ENCODE measurements around the gene ZBTB8B.
A peak's percentile ranks its signal among the peaks of the same experiment; 100 is the strongest.
"Not testable (repeated sequence)": the region's sequence is repeated elsewhere in the genome, so short reads cannot be mapped to it uniquely, and the experiment has no call there.

The ZBTB8B gene

DNA sequence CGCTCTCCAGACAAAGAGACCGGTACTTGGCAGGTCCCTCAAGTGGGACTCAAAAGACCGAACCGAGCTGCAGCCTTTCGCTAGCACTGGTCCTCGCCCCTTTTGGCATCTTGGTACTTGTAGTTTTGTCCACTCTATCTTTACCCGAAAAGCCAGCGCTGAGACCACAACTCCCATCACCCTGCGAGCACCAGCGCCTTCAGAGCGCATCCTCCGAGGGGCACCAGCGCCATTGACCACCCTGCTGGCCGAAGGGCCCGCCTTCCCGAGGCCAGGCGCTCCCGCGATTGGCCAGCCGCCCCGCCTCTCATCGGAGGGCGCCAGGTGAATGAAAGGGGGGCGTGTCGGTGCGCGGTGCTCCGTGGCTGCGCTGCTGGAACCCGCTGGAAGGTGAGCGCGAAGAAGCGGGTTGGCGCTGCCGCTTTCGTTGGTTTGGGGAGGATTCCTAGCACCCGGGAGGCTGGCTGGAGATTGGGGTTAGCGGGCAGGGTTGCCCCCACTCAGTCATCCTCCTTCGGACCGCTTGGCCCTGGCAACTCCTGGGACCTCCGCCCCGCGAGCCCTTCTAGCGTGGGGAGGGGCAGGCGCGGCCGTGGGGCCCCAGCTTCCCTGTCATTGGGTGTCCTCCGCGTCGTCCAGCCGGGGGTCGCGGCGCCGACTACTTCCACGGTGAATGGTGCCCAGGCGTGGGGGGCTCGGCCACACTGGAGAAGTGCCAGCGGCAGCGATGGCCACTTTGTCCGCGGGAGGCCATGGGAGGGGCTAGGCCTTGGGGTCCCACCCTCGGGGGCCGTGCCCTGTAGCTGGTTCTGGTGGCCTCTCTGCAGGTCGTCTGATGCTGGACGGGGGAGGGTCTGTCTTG, at the start of gene ZBTB8B:
TSS of gene ZBTB8B (plus strand) at position 357 of the 862 bp plus-strand sequence. CDS start 5,553 bp downstream, outside the sequence.
- DNase-seq = no peak

DNA sequence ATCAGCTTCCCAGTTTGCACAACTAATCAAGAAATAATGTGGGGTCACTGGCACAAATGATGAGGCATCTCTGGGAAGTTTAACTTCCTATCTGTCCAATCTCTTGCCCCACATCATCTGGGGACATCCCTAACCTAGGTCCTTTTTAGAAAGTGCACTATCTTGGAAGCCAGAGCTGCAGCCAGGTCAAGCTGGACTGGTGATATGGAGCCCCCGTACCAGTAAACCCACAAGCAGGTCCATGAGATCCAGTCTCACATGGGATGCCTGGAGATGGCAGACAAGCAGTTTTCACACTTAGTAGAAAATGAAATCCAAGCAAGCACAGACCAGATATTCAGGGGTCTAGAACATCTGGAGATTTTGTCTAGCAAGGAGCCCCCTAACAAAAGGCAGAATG, 43.1 kb upstream of the ZBTB8B start:
- DNase-seq = no peak

- peak; percentile 22 for DNase-seq
These were observed 38.2 kb upstream of the ZBTB8B start for GRCh38 chr1:32426489-32427255.

GRCh38 chr1:32427264-32427963, 37.5 kb upstream of the ZBTB8B start:
- no peak for DNase-seq

DNA sequence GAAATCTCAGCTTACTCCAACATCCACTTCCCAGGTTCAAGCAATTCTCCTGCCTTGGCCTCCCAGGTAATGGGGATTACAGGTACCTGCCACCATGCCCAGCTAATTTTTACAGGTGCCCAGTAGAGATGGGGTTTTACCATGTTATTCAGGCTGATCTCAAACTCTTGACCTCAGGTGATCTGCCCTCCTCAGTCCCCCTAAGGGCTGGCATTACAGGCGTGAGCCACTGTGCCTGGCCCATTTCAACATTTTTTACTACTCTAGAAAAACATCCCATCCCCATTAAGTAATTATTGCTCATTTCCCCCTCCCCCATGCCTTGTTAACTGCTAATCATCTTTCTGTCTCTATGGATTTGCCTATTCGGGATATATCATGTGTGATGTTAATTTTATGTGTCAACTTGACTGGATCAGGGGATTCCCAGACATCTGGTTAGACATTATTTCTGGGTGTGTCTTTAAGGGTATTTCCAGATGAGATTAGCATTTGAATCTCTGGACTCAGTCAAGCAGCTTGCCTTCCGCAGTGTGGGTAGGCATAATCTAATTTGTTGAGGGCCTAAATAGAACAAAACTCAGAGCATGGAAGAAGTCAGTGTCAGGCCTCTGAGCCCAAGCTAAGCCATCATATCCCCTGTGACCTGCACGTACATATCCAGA, 33.0 kb upstream of the ZBTB8B start:
- DNase-seq = no peak

DNA sequence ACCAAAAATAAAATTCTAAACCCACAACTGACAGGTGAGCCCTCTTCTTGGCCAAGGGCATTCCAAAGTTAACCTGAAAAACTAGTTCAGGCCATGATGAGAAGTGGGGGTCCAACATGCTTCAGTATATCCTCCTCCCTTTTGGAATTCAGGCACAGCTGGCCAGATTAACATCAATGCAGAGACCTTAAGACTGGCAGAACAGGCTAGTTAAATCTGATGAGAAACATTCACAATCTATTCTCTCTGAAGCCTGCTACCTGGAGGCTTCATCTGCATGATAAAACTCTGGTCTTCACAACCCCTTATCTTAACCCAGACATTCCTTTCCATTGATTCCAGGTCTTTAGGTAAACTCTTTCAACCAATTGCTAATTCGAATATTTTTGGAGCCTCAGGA, 26.7 kb upstream of the ZBTB8B start:
- no peak for DNase-seq

GRCh38 chr1:32438777-32439176, 26.1 kb upstream of the ZBTB8B start:
- DNase-seq = not testable (repeated sequence)

GRCh38 chr1:32441467-32441866, 23.4 kb upstream of the ZBTB8B start:
- not testable (repeated sequence) for DNase-seq

- DNase-seq = no peak
These were observed 17.2 kb upstream of the ZBTB8B start for GRCh38 chr1:32447469-32448185.

DNA sequence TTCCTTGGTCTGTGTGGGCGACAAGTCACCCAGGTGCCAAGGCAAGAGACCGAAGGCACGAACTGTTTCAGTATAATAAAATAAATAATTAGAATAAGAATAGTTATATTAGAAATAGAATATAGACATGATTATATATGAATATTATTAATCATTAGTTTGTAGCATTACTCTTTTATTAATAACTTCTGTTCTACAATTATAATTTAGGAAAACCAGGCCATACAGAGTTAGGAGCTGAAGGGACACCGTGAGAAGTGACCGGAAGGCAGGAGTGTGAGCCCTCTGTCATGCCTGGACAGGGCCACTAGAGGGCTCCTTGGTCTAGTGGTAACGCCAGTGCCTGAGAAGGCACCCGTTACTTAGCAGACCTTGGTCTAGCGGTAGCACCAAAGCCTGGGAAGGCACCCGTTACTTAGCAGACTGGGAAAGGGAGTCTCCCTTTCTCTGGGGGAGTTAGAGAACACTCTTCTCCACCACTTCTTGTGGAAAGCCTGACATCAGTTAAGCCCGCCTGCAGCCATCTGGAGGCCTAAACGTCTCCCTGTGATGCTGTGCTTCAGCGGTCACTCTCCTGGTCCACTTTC, 16.6 kb upstream of the ZBTB8B start:
- peak; percentile 23 for DNase-seq

DNA sequence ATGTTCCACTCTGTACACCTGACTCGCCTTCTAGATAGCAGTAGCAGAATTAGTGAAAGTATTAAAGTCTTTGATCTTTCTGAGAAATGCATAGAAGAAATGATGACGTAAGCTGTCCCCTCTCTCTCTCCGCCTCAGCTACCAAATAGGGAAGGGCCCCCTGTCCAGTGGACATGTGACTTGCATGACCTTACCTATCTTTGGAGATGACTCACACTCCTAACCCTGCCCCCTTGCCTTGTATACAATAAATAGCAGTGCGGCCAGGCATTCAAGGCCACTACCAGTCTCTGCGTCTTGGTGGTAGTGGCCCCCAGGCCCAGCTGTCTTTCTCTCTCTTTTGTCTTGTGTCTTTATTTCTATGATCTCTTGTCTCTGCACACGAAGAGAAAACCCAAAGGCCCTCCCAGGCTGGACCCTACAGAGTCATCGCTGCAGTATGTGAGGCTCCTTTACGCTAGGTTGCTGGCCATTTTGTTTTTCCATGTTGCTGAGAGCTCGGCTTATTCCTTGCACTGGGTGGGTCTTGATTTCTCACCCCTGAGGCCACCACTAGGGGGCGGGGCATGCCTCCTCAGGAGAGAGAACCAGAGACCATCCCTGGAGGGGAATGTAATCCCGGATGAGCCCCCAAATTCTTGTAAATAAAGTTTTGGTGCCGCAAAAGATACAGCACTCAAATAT, 16.0 kb upstream of the ZBTB8B start:
- no peak for DNase-seq

DNA sequence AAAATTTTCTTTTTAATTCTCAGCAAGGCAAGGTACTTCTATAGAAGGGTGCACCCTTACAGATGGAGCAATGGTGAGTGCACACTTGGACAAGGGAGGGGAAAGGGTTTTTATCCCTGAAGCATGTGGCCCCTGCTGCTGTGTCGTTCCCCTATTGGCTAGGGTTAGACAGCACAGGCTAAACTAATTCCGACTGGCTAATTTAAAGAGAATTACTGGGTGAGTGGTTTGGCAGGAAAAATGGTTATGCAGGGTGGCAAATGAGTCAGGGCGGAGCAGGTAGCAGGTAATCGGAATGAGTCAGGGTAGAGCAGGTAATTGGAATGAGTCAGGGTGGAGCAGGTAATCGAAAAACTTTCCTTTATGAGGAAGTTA, 15.4 kb upstream of the ZBTB8B start:
- DNase-seq = not testable (repeated sequence)

DNA sequence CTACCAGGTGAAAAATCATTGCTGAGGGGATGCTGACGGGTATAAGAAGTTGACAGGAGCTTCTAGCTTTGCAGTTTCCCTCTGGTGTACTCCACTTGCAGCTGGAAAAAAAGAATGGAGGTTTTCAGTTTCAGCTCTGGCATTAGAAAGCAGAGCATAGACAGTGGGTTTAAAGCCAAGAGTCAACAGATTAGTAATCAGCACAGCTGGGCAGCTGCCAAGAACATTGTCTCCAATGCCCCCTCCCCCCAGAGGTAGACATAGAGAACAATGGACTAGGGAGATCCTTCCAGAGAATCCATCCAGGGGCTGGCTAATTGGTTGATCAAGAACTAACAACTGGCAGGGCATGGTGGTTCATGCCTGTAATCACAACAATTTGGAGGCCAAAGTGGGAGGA, 10.1 kb upstream of the ZBTB8B start:
- DNase-seq = no peak

GRCh38 chr1:32455958-32456357, 8.9 kb upstream of the ZBTB8B start:
- DNase-seq = no peak

DNA sequence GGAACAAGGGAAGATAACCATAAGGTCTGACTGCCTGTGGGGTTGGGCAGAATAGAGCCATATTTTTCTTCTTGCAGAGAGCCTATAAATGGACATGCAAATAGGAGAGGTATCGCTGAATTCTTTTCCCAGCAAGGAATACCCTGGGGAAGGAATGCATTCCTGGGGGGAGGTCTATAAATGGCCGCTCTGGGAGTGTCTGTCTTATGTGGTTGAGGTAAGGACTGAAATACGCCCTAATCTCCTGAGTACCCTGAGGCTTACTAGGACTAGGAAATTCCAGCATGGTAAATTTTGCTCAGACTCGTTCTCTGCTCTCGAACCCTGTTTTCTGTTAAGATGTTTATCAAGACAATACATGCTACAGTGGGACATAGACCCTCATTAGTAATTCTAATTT, 6.1 kb upstream of the ZBTB8B start:
- not testable (repeated sequence) for DNase-seq

- DNase-seq = not testable (repeated sequence)
These were observed 1.9 kb upstream of the ZBTB8B start for GRCh38 chr1:32462977-32463376.

- no peak for DNase-seq
These were observed 619 bp upstream of the ZBTB8B start for GRCh38 chr1:32464191-32464715.

DNA sequence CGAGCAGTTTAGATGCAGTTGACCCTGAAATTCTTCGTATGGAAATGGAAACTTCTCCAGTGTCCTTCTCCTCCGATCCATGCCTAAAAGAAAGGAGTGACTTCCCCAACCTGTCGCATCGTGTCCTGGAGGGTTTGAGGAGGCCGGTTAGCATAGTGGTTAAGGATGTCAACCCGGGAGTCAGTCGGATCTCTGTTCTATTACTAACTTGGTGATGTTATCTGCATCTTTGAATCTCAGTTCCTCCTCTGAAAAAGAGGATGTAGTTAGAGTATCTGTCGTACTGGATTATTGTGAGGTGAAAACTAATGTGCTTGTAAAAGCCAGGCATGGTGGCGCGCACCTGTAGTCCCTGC, 684 bp downstream of the ZBTB8B start:
- DNase-seq = no peak

DNA sequence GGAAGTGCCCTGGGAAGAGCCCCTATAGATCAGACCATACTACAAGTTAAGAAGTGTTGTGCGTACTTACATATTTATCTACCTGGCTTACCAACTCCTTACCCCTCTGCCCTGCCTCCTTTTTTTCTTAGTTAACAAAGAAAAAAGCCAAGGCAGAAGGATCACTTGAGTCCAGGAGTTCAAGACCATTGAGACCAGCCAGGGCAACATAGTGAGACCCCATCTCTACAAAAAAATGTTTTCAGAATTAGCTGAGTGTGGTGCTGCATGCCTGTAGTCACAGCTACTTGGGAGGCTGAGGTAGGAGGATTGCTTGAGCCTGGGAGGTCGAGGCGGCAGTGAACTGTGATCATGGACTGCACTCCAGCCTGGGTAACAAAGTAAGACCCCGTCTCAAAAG, 1.9 kb downstream of the ZBTB8B start:
- no peak for DNase-seq

DNA sequence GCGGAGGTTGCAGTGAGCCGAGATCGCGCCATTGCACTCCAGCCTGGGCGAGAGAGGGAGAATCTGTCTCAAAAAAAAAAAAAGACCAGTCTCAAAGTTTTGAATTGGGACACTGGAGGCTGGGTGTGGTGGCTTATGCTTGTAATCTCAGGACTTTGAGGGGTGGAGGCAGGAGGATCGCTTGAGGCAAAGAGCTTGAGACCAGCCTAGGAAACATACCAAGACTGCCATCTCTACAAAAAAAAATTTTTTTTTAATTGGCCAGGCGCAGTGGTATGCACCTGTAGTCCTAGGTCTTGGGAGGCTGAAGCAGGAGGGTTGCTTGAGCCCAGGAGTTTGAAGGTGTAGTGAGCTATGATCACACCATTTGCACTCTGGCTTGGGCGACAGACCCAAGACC, 3.9 kb downstream of the ZBTB8B start:
- DNase-seq = no peak

GRCh38 chr1:32470431-32470830, 5.6 kb downstream of the ZBTB8B start:
- DNase-seq = no peak
